ENCODE data around the gene MICOS13.

The MICOS13 gene

GRCh38 chr19:5667751-5668271, 12.5 kb downstream of the MICOS13 start:
- no peak for DNase-seq (ENCODE audit: low spot score)

GRCh38 chr19:5666921-5667610, 13.2 kb downstream of the MICOS13 start:
- DNase-seq (ENCODE audit: low spot score): no peak

GRCh38 chr19:5665781-5666513, 14.4 kb downstream of the MICOS13 start:
- peak; percentile 62 for DNase-seq (ENCODE audit: low spot score)

- no peak for DNase-seq (ENCODE audit: low spot score)
Measured at GRCh38 chr19:5664515-5664914, 15.8 kb downstream of the MICOS13 start.

- DNase-seq (ENCODE audit: low spot score): no peak
Measured at GRCh38 chr19:5663904-5664303, 16.4 kb downstream of the MICOS13 start.

- no peak for DNase-seq (ENCODE audit: low spot score)
Measured at GRCh38 chr19:5661483-5661882, 18.8 kb downstream of the MICOS13 start.

- DNase-seq (ENCODE audit: low spot score): no peak
Measured at GRCh38 chr19:5655412-5655811, 24.9 kb downstream of the MICOS13 start.

GRCh38 chr19:5654931-5655330, 25.4 kb downstream of the MICOS13 start:
- DNase-seq (ENCODE audit: low spot score): no peak

- DNase-seq (ENCODE audit: low spot score): no peak
Measured at GRCh38 chr19:5652261-5652660, 28.1 kb downstream of the MICOS13 start.

GRCh38 chr19:5651361-5651760, 29.0 kb downstream of the MICOS13 start:
- no peak for DNase-seq (ENCODE audit: low spot score)

- DNase-seq (ENCODE audit: low spot score): no peak
Measured at GRCh38 chr19:5648464-5648863, 31.9 kb downstream of the MICOS13 start.

GRCh38 chr19:5646703-5647102, 33.6 kb downstream of the MICOS13 start:
- DNase-seq (ENCODE audit: low spot score): no peak

- no peak for DNase-seq (ENCODE audit: low spot score)
Measured at GRCh38 chr19:5645409-5645808, 34.9 kb downstream of the MICOS13 start.

GRCh38 chr19:5644037-5644436, 36.3 kb downstream of the MICOS13 start:
- no peak for DNase-seq (ENCODE audit: low spot score)

GRCh38 chr19:5643060-5643459, 37.3 kb downstream of the MICOS13 start:
- no peak for DNase-seq (ENCODE audit: low spot score)

GRCh38 chr19:5642204-5642603, 38.1 kb downstream of the MICOS13 start:
- no peak for DNase-seq (ENCODE audit: low spot score)

- no peak for DNase-seq (ENCODE audit: low spot score)
Measured at GRCh38 chr19:5641171-5641570, 39.1 kb downstream of the MICOS13 start.

- no peak for DNase-seq (ENCODE audit: low spot score)
Measured at GRCh38 chr19:5637971-5638370, 42.3 kb downstream of the MICOS13 start.

GRCh38 chr19:5635427-5635826, 44.9 kb downstream of the MICOS13 start:
- DNase-seq (ENCODE audit: low spot score): no peak

GRCh38 chr19:5632657-5633056, 47.7 kb downstream of the MICOS13 start:
- no peak for DNase-seq (ENCODE audit: low spot score)

- no peak for DNase-seq (ENCODE audit: low spot score)
Measured at GRCh38 chr19:5632241-5632612, 48.1 kb downstream of the MICOS13 start.

- DNase-seq (ENCODE audit: low spot score): no peak
Measured at GRCh38 chr19:5631567-5632240, 48.6 kb downstream of the MICOS13 start.

GRCh38 chr19:5628919-5629481, 51.3 kb downstream of the MICOS13 start:
- DNase-seq (ENCODE audit: low spot score): no peak

All from HuH-7.5 (cell line).